Vagina (tissue), 2 donors: ENCODE data around the gene RTF2.

Experiments used
- POLR2A ChIP-seq, 2 donors: fragments of 450-650 bp; IDR thresholded peaks; one replicate each; pipeline ENCODE4 v1.6.1; 2017; ENCODE audit warnings: antibody characterized with exemption in 2 of 2, mild to moderate bottlenecking in 2 of 2, moderate library complexity in 2 of 2
- TF ChIP-seq, protein P1 (sequence below), 3 experiments: fragments of 450-650 bp in 2 of 3; fragments of 200-600 bp in 1 of 3; sonication (generic) in 1 of 3; IDR thresholded peaks; one replicate each; pipeline ENCODE4 v1.5.1; 2017 to 2019; ENCODE audit warnings: antibody characterized with exemption in 3 of 3, mild to moderate bottlenecking in 2 of 3, moderate library complexity in 2 of 3

- TF ChIP-seq POLR2A (IDR thresholded peaks at IDR 0.05), result no peak
- TF ChIP-seq, protein P1, sequence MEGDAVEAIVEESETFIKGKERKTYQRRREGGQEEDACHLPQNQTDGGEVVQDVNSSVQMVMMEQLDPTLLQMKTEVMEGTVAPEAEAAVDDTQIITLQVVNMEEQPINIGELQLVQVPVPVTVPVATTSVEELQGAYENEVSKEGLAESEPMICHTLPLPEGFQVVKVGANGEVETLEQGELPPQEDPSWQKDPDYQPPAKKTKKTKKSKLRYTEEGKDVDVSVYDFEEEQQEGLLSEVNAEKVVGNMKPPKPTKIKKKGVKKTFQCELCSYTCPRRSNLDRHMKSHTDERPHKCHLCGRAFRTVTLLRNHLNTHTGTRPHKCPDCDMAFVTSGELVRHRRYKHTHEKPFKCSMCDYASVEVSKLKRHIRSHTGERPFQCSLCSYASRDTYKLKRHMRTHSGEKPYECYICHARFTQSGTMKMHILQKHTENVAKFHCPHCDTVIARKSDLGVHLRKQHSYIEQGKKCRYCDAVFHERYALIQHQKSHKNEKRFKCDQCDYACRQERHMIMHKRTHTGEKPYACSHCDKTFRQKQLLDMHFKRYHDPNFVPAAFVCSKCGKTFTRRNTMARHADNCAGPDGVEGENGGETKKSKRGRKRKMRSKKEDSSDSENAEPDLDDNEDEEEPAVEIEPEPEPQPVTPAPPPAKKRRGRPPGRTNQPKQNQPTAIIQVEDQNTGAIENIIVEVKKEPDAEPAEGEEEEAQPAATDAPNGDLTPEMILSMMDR (IDR thresholded peaks at IDR 0.05), result no peak
Observed at GRCh38 chr20:56426926-56427325, 41.5 kb upstream of the RTF2 start.
